ENCODE results near the gene ZBTB33.

The ZBTB33 gene, protein sequence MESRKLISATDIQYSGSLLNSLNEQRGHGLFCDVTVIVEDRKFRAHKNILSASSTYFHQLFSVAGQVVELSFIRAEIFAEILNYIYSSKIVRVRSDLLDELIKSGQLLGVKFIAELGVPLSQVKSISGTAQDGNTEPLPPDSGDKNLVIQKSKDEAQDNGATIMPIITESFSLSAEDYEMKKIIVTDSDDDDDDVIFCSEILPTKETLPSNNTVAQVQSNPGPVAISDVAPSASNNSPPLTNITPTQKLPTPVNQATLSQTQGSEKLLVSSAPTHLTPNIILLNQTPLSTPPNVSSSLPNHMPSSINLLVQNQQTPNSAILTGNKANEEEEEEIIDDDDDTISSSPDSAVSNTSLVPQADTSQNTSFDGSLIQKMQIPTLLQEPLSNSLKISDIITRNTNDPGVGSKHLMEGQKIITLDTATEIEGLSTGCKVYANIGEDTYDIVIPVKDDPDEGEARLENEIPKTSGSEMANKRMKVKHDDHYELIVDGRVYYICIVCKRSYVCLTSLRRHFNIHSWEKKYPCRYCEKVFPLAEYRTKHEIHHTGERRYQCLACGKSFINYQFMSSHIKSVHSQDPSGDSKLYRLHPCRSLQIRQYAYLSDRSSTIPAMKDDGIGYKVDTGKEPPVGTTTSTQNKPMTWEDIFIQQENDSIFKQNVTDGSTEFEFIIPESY

DNA sequence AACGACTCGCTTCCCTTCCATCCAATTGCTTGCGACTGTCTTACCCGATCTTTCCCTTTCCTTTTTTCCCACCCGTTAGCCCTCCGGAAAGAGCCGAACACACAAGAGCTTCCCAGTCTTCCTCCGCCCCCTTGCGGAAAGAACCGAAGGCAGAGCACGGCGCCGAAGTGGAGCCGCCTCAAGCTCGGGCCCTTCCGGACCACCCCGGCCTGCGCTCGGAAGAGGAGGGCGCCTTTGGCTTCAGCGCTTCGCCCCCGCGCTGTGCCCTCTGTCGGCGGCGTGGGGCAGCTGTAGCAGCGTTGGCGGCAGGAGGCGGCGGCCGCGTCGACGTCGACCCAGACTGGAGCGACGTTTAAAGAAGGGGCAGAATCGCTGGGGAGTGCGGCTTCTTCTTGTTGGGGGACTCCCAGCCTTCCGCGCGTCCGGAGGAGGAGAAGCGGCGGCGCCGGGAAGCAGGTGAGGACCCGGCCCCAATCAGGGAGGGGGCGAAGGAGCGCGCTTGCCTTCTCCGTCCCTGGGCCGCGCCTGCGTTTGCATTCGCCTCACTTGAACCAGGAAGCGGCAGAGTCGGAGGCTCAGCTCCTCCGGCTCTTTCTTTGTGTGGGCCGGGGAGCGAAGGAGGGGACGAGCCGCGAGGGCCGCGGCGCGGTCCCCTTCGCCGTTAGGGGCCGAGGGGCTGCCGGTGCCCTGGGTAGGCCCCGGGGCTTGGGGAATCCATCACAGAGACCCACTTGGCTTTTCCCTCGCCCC, at the start of gene ZBTB33:
Gene ZBTB33 (plus strand): TSS at position 291 of the 750 bp plus-strand sequence. CDS start 2,604 bp downstream, outside the sequence.
- H3K27ac ChIP-seq: peak within 1 kb of the TSS; percentile 97
- TF ChIP-seq, protein P1, sequence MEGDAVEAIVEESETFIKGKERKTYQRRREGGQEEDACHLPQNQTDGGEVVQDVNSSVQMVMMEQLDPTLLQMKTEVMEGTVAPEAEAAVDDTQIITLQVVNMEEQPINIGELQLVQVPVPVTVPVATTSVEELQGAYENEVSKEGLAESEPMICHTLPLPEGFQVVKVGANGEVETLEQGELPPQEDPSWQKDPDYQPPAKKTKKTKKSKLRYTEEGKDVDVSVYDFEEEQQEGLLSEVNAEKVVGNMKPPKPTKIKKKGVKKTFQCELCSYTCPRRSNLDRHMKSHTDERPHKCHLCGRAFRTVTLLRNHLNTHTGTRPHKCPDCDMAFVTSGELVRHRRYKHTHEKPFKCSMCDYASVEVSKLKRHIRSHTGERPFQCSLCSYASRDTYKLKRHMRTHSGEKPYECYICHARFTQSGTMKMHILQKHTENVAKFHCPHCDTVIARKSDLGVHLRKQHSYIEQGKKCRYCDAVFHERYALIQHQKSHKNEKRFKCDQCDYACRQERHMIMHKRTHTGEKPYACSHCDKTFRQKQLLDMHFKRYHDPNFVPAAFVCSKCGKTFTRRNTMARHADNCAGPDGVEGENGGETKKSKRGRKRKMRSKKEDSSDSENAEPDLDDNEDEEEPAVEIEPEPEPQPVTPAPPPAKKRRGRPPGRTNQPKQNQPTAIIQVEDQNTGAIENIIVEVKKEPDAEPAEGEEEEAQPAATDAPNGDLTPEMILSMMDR (conservative IDR thresholded peaks at IDR 0.05): peak; percentile 82
- TF ChIP-seq ZFX (IDR thresholded peaks at IDR 0.05): peak; percentile 71

DNA sequence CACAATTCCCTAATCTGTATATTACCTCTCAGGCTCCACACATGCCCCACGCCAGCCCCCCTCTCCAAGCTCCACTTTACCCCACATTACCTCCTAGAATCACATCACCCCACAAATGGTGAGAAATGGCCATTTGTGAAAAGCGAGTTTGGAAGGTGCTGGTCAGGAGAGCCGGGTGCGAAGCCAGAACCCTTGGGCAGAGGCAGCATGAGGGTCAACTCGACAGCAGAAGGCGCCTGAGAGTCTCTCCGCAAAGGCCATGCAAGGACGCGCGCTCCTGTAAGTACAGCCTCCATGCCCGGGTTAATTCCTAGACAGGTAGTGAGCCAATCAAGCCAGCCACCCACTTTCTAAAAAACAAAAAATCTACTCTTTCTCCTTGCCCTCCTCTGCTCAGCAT, 49.8 kb upstream of the ZBTB33 start:
- TF ChIP-seq, protein P1 (conservative IDR thresholded peaks at IDR 0.05): no peak
- TF ChIP-seq ZFX (IDR thresholded peaks at IDR 0.05): no peak
- no peak overlapping the region for H3K27ac ChIP-seq

DNA sequence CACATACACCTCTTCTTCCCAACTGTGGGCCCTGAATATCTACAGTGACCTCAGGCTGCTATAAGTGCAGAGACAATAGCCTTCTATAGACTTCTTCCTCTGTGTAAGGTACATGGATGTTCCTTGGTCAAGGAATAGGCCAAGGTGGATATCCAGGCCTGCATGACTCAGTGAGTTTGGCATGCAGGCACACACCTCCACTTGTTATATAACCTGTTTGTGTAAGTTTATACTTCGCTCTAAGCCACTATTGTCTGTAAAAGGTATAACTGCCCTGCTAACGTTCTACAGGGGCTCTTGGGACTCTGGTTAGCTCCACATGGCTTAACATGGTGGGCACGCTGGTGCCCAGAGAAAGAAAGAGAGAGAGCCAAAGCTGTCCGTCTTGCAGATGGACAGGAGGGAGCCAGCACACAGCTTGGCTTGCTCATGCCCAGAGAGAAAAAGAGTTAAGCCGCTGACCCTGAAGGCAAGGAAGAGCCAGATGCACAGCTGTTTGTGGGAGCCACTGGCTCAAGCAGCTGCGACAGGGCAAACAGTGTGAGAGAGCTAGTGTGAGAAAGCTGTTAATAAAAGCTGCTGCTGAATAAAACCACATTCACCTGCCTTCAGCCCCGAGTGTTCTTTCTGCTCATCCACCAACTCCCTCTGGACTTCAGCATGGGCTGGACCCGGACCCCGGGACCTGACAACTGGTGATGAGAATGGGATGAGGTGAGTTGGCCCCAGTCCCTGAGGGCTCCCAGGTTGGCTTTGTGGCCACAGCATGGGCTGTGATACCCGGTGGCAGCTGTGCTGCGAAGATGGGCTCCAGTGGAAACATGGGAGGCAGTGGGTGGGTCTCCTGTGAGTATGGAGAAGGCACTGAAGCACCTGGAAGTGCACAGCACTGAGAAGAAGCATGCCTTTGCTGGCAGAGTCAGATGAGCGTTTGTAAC, 44.5 kb upstream of the ZBTB33 start:
- no peak overlapping the region for H3K27ac ChIP-seq
- TF ChIP-seq, protein P1 (conservative IDR thresholded peaks at IDR 0.05): no peak
- no peak for TF ChIP-seq ZFX (IDR thresholded peaks at IDR 0.05)

DNA sequence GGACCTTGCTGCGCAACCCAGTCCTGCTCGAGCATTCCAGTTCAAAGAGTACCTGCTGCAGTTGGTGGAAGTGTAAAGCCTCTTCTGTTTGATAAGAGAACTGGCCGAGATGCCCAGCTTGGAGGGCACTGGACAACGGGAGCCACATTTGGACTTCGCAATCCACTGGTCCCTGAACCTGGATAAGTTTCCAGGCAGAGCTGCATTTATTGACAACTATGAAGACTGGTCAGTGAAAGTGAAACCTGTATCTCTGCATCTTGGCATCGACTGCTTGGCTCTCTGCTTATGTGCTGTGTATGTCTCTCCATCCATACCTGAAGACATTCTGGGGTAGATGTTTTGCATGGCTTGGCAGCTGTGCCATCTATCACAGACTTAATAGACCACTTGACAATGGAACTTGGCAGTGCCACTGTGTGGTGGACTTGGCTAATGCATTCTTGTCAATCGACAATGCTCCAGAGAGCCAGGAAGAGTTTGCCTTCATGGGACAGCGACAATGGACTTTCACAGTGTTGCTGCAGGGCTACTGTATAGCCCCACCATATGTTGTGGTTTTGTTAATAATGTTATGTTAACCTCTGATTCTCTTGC, 43.5 kb upstream of the ZBTB33 start:
- no peak for TF ChIP-seq ZFX (IDR thresholded peaks at IDR 0.05)
- TF ChIP-seq, protein P1 (conservative IDR thresholded peaks at IDR 0.05): no peak
- H3K27ac ChIP-seq: no peak overlapping the region

DNA sequence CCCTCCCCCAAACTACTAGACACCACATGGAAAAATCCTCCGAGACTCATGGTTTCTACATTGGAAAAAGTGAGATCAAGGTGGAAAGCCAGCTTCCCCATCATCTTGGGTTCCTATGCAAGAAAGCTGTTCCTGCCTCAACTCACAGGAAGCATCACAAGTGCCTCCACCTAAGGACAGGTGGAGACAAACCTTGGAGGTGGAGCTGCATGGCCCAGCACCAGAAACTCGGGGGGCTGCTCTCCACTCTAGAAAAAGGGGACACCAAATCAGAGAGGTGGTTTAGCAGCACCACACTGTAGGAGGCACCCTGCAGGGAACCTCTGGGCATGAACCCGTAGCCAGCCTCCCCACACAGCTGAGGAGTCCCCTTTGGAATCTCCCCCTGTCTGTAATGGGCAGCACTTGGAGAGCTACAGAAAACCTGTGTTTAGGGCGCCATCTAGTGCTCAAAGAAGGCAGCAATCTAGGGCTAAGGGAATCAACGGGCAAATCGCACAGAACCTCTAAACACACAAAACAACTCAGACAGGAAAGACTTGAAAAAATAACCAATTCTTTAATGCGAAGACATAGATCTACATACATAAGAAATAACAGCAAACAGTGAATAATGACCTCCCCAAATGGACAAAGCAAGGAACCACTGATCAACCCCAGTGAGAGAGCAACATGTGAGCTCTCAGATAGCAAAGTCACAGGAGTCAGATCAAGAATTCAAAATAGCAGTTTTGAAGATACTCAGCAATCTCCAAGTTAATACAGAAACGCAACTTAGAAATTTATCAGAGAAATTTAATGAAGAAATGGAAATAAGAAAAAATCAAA, 37.0 kb upstream of the ZBTB33 start:
- no peak for TF ChIP-seq ZFX (IDR thresholded peaks at IDR 0.05)
- TF ChIP-seq, protein P1 (conservative IDR thresholded peaks at IDR 0.05): peak; percentile 78
- H3K27ac ChIP-seq: no peak overlapping the region

DNA sequence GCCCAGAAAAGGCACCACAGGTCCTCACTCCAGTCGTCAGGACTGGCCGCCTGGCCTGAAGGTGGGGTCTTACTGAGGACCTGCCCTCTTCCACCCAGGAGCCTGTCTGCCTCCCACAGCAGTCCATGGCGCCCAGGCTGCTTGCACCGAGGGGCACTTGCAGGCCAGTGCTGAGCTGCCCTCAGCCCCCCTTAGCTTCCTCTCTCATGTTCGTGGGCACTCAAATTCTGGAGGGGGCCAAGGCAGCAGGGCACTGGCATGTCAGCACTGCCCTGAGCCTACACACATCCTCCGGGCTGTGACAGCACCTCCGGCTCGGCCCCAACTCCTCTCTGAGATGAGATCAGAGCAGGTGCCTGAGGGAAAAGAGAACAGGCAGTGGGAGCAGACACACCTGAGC, 27.2 kb upstream of the ZBTB33 start:
- TF ChIP-seq ZFX (IDR thresholded peaks at IDR 0.05): no peak
- TF ChIP-seq, protein P1 (conservative IDR thresholded peaks at IDR 0.05): no peak
- no peak overlapping the region for H3K27ac ChIP-seq

Data from C4-2B (cell line).